GM19438 (cell line): ENCODE results near the gene FANCC.

Experiments used
- ATAC-seq: cut with Tn5 transposase; IDR thresholded peaks from one replicate; pipeline ENCODE4 v1.9.1; 2021; ENCODE audit warnings: low read depth; ENCODE audit not compliant: unreplicated experiment

FANCC gene

DNA sequence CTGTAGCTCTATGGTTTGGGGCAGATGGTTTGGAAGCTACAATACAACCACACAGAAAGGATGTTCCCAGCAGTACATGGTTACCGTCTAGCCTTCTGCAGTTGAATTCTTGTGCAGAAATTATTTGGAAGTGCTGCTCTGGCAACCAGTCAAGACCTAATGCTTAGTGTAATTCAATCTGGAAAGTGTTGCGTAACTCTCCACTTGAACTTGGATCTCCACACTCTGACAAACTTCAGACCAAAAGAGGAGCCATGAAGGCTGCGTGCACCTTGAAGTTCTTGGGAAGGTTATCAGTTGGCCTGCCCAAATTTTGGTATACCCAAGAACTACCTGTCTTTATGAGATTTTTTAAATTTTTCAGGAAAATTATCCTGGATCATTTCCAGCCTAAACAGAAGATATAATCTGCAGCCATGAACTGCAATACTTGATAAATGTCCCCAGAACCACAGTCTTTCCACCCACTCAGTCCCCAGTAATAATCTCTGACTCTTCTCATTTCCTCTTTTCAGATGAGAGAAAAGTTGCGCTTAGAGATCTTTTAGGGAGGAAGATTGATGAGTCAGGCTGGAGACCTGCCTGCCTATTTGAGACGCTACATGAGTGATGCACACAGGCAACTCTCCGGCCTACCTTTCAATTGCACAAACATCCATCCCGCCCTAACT lies 159.9 kb downstream of the FANCC start:
- no peak for ATAC-seq

DNA sequence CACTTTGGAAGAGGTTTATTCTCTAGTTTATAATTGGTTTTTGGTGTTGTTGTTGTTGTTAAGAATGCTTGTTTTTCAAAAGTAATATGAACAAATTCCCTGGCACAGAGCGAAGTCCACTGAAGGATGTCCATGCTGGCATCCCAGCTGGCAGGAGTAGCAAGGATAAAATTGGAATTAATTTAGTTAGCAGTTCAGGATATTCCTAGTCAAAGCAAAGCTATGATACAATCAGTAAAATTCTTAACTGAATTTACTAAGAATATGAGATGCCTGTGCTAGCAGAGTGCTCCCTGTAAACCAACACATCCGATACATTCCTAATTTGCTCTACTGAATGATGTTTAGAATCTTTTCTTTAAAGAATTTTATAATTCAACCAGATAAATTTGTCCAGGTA lies 161.4 kb downstream of the FANCC start:
- no peak for ATAC-seq

DNA sequence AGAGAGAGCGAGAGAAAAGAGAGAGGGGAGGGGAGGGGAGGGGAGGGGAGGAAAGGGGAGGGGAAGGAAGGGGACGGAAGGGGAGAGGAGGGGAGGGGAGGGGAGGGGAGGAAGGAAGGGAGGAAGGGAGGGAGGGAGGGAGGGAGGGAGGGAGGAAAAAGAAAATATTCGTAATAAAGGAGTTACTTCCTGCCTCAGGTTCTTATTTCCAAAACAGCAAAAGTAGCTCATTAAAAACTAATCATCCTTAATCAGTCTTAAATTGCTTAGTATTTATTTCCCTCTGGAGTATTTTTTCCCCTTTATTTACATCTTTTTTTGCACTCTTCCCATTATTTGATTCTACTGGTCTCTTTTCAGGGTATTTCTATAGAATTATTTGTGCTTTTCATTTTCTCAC lies 162.3 kb downstream of the FANCC start:
- no peak for ATAC-seq

DNA sequence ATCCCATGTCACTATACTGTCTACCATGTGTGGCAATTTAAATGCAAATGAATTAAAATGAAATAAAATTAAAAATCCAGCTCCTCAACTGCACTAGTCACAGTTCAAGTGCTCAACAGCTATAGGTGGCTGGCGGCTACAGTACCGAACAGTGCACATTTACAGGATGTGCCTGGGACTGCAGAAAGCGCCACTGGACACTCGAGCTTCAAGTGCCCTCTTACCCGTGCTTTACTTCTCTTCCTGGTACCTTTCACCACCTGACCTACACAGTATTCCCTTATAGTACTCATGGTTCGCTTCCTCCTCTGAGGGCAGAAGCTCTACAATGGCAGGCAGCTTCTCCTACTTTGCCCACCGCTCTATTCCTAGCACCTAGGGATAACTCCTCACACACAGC lies 166.6 kb downstream of the FANCC start:
- ATAC-seq: no peak

DNA sequence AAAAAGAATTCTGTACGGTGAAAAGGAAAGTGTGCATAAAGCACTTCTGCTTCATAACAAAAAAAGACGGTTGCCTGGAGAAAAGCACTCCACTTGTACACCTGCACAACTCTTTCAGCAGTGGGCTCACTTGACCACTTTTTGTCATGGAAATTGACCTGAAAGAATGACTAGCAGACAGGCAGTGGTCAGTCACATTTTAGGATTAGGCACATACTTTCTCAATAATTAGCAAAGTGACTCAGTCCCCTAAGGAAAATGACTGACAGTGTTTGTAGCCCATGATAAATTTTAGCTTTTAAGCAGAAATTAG lies 169.3 kb downstream of the FANCC start:
- ATAC-seq: no peak

DNA sequence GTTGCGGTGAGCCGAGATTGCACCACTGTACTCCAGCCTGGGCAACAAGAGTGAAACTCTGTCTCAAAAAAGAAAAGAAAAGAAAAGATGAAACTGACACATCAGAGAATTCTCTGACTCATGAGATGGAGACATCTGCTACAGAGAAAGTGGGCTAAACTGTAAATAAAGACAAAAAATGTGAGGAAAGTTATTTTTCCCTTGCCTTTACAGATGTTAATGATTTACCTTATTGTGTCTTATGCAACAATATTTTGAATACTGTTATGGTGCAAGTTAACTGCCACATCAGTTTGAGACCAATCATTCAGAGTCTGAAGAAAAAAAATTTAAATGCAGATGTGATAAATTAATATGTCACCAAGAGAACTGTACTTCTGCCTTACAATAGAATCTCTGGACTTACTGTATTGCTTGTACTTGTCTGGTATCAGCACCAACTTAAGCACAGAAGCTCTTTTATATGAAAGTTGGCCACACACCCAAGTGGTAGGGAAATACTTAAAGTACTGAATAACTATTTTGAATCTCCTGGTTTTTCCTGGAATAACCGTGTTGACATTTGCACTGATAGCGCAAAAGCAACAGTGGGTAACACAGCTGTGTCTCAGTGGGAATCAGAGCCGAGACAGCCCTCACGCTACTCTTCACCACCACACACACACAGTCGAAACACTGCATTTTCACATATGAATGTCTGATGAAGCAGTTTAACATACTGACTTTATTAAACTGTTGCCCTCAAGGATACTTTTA lies 169.9 kb downstream of the FANCC start:
- ATAC-seq: no peak

DNA sequence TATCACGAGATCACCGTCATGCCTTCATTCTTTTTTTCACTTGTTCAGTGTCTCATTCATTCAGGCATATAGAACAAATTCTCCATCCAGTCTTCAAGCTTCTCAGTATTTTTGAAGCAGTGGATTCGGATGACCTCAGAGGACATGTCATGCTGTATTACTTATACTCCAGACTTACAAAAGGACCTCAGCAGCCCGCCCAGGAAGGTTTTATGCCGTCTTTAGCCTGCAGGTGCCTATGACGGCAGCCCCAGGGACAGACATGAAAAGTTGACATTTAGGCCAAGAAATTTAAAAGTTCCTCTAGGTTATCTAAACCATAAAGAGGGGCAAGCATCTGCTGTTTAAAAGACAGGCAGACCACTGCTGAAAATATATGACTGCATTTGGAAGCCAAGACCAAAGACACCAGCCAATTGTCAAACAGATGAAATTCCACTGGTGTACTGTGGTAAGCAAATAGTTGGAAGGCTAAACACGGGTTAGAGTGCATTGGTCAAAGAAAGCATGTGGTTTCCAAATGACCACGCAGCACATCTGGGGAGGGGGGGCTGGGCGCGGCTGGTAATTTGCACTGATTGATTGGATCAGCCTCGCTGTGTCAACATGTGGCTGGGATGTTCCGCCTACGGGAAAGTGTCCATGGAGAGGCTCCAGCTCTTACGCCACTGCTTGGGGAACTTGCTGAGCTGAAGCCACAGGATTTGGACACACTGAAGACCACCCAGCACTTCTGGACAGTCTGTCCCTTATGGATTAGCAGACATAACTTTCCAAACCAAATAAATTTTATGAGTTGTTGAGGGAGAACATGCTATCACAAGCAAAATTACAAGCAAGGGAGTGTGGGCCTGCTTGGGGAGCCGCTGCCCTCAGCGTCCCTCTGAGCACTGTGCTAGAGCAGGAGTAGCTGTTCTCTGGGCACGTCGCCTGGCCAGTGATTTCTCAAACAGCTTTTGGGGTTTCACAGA lies 173.6 kb downstream of the FANCC start:
- ATAC-seq: no peak

DNA sequence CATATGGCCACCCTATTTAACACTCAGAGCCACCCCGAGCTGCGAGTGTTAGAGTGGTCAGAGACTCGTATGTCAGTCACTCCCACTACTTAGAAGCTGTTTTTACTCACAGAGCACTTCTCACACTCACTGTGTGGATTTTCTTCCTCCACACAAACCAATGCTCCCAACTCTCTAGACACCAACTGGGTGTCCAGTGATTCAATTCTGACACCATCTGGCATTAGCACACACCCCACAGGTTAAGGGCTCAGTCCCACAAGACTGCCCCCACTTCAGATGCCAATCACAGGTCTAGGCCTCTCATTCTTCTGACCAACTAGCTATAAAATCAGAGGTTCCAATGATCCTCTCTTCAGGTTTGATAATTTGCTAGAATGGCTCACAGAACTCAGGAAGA lies 174.8 kb downstream of the FANCC start:
- ATAC-seq: no peak

DNA sequence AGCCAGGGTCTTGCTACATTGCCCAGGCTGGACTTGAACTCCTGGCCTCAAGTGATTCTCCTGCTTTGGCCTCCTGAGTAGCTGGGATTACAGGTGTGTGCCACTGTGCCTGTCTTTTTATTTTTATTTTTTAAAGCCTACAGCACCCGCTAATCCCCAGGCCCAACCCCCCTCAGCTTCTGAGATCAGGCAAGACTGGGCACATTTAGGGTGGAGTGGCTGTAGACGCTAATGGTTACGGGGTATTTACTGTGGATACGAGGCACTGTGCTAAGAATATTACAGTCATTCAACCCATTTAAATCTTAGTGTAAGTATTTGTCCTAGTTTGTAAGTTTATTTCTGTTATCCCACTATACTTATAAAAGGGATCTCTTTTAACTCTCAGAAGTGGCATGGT lies 175.2 kb downstream of the FANCC start:
- ATAC-seq: no peak

DNA sequence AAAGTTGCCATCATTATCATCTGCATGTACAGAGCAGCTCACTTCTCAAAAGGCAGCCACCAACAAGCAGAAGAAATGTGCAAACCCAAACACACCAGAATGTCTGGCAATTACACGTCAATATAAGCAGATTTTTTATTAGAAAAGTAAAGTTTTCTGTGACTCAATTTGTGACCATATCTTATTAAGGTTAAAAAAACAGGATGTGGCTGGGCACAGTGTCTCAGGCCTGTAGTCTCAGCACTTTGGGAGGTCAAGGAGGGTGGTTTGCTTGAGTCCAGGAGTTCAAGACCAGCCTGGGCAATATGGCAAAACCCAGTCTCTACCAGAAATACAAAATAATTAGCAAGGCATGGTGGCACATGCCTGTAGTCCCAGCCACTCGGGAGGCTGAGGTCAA lies 176.7 kb downstream of the FANCC start:
- ATAC-seq: no peak

DNA sequence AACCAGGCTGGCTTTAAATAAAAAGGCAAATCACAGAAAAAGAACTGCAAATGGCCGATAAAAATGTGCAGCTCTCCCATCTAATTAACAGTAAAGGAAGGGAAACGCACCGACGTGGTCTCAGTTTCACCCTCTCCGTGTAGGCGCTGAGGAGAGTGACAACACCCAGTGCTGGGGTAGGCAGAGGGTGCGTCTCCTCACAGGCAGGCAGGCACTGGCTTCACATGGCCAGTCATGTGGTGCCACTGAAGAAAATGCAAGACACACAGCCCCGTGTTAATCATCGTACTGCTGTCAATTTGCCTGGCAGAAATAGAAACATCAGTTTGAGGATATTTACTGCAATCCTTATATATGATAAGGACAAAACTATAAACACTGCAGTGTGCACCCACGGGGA lies 178.4 kb downstream of the FANCC start:
- ATAC-seq: no peak

DNA sequence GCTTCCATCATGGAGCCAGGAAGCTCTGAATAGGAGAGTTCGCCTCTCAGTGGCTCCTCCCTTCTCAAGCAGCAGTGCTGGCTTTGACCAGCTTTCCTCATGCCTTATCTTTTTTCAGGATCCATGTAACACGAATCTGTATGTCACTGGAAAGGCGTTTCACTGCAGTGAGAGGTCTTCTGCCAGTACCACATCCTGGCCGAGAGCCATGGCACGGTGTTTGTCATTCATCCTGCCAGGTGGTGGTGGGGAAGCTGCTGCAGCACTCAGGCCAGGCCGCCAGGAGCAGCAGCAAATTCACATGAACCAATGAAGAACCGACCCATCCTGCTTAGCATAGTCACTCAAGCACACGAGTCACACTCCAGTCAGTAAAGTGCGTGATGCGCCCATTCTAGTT lies 179.0 kb downstream of the FANCC start:
- ATAC-seq: no peak

DNA sequence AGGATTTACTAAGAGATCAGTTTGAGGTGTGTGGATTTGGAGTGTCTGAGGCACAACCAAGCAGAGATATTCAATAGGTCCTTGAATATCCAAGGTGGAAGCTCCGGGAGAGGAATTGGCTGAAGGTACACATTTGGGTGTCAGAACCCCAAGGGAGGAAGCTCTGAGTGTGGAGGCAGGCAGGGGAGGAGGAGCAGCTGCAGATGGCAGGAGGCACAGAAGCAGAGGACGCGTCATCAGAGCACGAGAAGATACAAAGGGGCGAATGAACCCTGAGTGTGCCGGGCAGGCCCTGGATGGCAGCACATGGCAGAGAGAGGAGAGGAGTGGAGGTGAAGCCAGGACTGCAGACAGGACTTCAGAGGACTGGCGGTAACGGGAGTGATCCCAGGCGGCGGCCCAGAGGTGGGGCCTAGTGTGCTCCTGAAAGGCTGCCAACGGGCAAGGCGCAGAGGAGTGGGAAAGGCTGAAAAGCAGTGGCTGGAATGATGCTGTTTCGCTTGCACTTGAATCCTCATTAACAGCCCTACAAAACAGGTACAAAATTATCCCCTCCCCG lies 179.8 kb downstream of the FANCC start:
- no peak for ATAC-seq

DNA sequence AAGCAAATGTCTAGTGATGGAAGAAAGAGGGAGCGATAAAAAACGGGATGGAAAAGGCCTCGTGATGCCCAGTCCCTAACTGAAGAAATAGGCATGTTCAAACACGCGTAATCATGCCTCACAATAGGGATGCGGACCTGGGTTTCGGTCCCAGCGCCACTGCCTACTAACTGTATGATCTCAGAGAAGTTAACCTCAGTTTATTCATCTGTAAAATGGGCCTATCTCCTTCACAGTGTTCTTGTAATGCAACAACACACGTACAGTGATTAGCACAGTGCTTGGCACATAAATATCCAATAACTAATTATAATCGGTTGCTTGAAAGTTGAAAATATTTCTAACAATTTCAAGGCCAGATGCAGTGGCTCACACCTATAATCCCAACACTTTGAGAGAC lies 181.8 kb downstream of the FANCC start:
- ATAC-seq: no peak

DNA sequence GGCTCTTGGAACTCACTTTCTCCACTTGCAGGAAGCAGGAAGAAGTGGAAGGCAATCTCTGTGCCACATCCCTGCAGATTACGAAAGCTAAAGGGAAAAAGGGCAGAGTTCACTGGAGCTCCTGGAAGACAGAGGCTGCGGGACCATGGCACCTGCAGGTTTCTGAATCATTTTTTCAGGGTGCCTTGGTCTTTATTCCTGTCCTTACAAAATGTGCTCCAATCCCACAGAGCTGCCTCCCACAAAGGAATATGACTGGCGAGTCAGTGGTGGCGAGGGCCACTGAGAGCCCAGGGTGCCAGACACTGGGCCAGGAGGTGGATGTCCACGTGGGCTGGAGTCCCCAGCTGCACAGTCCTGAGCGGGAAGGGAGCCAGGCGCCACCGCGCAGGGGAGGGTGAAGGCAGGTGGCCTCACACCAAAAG lies 183.0 kb downstream of the FANCC start:
- no peak for ATAC-seq

DNA sequence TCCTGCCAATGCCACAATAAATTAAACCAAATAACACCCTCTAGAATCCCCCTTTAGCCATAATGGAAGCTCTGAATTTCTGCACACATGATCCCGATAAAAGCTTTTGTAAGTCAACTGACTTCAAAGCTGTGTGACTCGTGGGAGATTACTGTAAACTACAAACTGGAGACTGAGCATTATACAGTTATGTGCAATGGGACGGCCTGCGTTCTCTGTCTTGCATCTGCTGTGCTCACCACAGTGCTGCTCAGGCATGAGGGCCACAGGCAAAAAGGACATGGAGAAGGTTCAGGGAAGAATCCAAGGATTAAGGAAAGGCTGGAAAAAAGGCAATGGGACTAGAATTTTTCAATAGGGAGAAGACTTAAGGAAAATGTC lies 184.2 kb downstream of the FANCC start:
- no peak for ATAC-seq

DNA sequence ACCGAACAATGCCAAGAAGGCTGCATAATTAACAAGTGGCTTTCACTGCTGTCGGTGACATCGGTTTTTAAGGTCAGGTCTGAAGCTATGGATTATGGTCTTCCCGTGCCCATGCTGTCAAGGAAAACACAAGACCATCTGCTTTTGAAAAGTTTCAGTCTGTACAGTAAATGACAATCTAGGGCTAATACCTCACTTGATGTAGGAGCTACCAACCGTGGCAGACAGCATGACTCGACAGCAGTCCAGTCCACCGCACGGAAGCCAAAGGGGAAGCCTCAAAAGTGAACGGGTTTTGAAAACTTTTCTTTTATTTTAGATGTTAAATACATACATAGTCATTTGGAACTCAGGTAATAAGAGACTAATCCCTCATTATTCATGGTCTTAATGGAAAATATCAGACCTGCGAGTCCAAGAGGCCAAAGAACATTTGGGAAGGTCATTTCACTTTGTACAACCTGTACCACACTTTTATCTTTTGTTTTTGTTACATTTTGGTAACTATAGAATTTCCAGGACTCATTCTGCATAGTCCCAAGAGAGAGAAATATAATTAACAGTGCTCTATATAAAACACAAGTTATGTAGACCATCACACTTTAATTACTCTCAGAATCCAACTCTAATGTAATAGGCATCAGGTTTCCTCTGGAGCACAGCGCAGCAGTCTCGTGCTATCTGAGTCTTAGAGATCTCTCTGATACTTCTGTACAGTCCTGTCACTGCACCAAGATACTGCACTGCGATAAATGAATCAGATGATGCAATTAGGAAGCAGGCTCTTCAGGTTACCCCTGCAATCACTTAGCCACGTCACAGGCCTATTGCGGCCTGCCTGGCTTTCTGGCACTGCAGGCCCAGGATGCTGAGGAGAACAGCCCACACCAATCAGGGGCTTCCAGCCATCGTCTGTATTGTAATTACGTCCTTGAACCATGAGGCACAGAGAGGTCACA lies 184.9 kb downstream of the FANCC start:
- no peak for ATAC-seq

DNA sequence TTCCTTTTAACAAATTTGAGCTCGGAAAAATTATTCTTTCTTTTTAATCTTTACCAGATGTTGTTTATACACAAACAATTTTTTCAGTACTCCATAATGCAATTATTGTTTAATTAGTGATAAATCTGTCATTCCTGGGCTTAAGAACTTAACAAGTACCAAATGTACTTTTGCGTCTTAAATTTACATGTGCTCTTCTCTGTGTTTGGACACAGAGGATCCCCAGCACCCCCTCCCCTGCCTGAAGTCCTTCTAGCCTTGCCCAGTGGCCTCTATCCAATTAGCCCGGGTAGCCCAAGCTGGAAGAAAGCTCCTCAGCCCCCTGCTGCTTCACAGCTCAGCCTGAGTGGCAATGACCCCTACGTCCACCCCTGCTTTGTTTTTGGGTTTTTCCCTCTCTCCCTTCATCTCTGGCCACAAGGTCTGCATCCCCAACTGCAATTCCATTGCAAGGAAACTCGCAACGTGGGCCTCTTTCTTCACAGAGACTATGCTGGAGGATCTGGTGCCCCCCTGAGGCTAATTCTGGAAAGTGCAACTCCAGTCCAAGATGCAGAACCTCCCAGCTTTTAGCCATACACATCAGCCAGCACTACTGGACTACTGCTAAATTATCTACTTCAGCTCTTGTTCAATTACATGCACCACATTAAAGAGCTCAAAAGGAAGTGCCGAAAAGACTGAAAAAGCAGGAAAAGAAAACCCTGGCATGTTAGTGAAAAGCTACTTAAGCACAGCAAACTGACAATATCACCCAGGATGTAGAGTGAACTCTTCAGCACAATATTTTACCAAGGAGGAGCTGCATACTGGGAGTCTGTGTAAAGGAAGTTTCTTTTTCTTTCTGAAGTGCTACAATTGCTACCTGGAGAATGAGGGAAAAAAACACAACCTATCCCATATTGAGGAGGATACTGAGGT lies 186.2 kb downstream of the FANCC start:
- no peak for ATAC-seq

DNA sequence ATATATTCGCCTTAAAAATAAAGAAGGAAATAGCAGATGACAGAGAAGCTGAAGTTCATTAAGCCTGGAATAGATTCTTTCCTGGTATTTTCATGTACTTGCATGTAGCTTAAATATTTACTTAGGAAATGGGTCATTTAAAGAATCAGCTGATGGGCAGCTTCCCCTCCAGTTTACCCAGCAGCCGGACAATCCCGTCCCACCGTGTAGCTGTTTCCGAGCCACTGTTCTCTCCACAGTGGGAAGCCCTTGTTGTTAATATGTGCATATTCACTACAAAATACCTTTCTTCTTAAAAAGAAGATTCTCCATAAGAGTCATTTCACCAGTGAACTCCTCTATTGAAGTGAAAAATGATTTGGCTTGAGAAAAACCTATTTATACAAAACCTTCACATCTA lies 187.0 kb downstream of the FANCC start:
- no peak for ATAC-seq
